H1 (cell line): Measurements from ENCODE around the gene RPL19.

ENCODE experiments used
- RAD21 ChIP-seq, 2 experiments: IDR thresholded peaks in 1 of 2; conservative IDR thresholded peaks in 1 of 2; 2 replicates each; pipeline ENCODE4 v1.6.1; 2011; ENCODE audit warnings: low read depth in 2 of 2, low read length in 2 of 2, improper control_type of control experiment in 1 of 2, inconsistent platforms in 1 of 2, mild to moderate bottlenecking in 1 of 2, moderate library complexity in 1 of 2
- TEAD4 ChIP-seq: IDR thresholded peaks from 2 replicates; pipeline ENCODE4 v1.6.1; 2012; ENCODE audit warnings: low read depth, low read length, inconsistent platforms, mixed read lengths

GRCh38 chr17:39225959-39226683 is 26.0 kb downstream of the RPL19 start:
- TF ChIP-seq RAD21 (IDR thresholded peaks at IDR 0.05 in 1 of 2, conservative IDR thresholded peaks at IDR 0.05 in 1 of 2; ENCODE audit: low read depth in 2 of 2, low read length in 2 of 2), result no peak
- no peak for TF ChIP-seq TEAD4
